ENCODE data around the gene NDUFB10. TPM values are rescaled to one million over a fixed set of nuclear protein-coding genes. Genes with fewer than 3 reads are reported as not detected.

NDUFB10 gene
- total RNA-seq, 1 donor, result 109 TPM

GRCh38 chr16:1991588-1991947 lies 32.2 kb downstream of the NDUFB10 start:
- H2AFZ ChIP-seq (ENCODE audit: low read length), result peak overlapping the region; percentile 57
- no peaks in the 10 kb centered on the region for H3K79me2 ChIP-seq (ENCODE audit: insufficient read depth, low read length)
- peaks cover 29% of the 10 kb centered on the region for H3K27me3 ChIP-seq (ENCODE audit: insufficient read depth, low read length)
- no peaks in the 10 kb centered on the region for H3K9me3 ChIP-seq (ENCODE audit: low read depth, low read length)
- no peaks in the 10 kb centered on the region for H3K4me1 ChIP-seq (ENCODE audit: insufficient read depth, low read length)
- no peak for DNase-seq (ENCODE audit: insufficient read length, low spot score, missing footprints)
- H3K27ac ChIP-seq (ENCODE audit: low read depth, low read length), result no peak overlapping the region
- H4K20me1 ChIP-seq (ENCODE audit: insufficient read depth, low read length), result no peaks in the 10 kb centered on the region
- peak overlapping the region; percentile 67 for H3K4me2 ChIP-seq (ENCODE audit: insufficient read depth, low read length)
- H3K36me3 ChIP-seq (ENCODE audit: insufficient read depth, low read length), result peaks cover 4% of the 10 kb centered on the region
- no peak for TF ChIP-seq CTCF (IDR thresholded peaks at IDR 0.05; ENCODE audit: extremely low read depth, low read depth, low read length)
- peak overlapping the region; percentile 47 for H3K4me3 ChIP-seq (ENCODE audit: insufficient read depth, low read length)

- Histone ChIP-seq H3K27me3 (ENCODE audit: insufficient read depth, low read length) (peaks cover 29% of the 10 kb centered on the region), H2AFZ (ENCODE audit: low read length) (peak overlapping the region; percentile 57), H3K4me2 (ENCODE audit: insufficient read depth, low read length) (peak overlapping the region; percentile 67), H3K36me3 (ENCODE audit: insufficient read depth, low read length) (peaks cover 5% of the 10 kb centered on the region), H3K4me1 (ENCODE audit: insufficient read depth, low read length) (no peaks in the 10 kb centered on the region), H3K27ac (ENCODE audit: low read depth, low read length) (no peak overlapping the region), H4K20me1 (ENCODE audit: insufficient read depth, low read length) (no peaks in the 10 kb centered on the region), H3K4me3 (ENCODE audit: insufficient read depth, low read length) (peak overlapping the region; percentile 47), H3K79me2 (ENCODE audit: insufficient read depth, low read length) (no peaks in the 10 kb centered on the region), H3K9me3 (ENCODE audit: low read depth, low read length) (no peaks in the 10 kb centered on the region)
- TF ChIP-seq CTCF (IDR thresholded peaks at IDR 0.05; ENCODE audit: extremely low read depth, low read depth, low read length), result no peak
- peak; percentile 100 for DNase-seq (ENCODE audit: insufficient read length, low spot score, missing footprints)
These were observed 32.8 kb downstream of the NDUFB10 start for GRCh38 chr16:1991948-1992703.

- peak overlapping the region; percentile 51 for H2AFZ ChIP-seq (ENCODE audit: low read length)
- peak overlapping the region; percentile 28 for H3K4me2 ChIP-seq (ENCODE audit: insufficient read depth, low read length)
These were observed 33.5 kb downstream of the NDUFB10 start for GRCh38 chr16:1992704-1993317.

More at GRCh38 chr16:1992704-1993317, 33.5 kb downstream of the NDUFB10 start:
- Histone ChIP-seq H3K79me2 (ENCODE audit: insufficient read depth, low read length) (no peaks in the 10 kb centered on the region), H3K27ac (ENCODE audit: low read depth, low read length) (no peak overlapping the region), H4K20me1 (ENCODE audit: insufficient read depth, low read length) (no peaks in the 10 kb centered on the region), H3K36me3 (ENCODE audit: insufficient read depth, low read length) (peaks cover 9% of the 10 kb centered on the region), H3K4me1 (ENCODE audit: insufficient read depth, low read length) (no peaks in the 10 kb centered on the region), H3K9me3 (ENCODE audit: low read depth, low read length) (no peaks in the 10 kb centered on the region), H3K4me3 (ENCODE audit: insufficient read depth, low read length) (no peak overlapping the region), H3K27me3 (ENCODE audit: insufficient read depth, low read length) (peaks cover 29% of the 10 kb centered on the region)
- DNase-seq (ENCODE audit: insufficient read length, low spot score, missing footprints), result no peak
- no peak for TF ChIP-seq CTCF (IDR thresholded peaks at IDR 0.05; ENCODE audit: extremely low read depth, low read depth, low read length)

Data from osteoblast (primary cell).